Small intestine (tissue), 16 donors: Measurements from ENCODE around the gene ZBTB12. TPM values are rescaled to one million over a fixed set of nuclear protein-coding genes. Genes with fewer than 3 reads are reported as not detected.

Experiments used
- DNase-seq, 2 donors: peaks; one replicate each; pipeline versions ENCODE4 v3.0.0 to v3.0.0-alpha.2; 2013
- FAIRE-seq: peaks from 2 replicates; lab custom pipeline; 2012; peaks lifted over from hg19 to GRCh38; lab: Jason Lieb, UNC
- H3K27ac ChIP-seq, 3 donors: one replicate each; pipeline ENCODE4 v1.5.1; 2013; ENCODE audit warnings: low read length in 2 of 3, mild to moderate bottlenecking in 2 of 3, control low read depth in 1 of 3, inconsistent platforms in 1 of 3, low read depth in 1 of 3, moderate library complexity in 1 of 3
- H3K27me3 ChIP-seq, 3 donors: one replicate each; pipeline ENCODE4 v1.6.1; 2013; ENCODE audit warnings: low read length in 3 of 3, inconsistent platforms in 1 of 3; ENCODE audit not compliant: control insufficient read depth in 3 of 3, insufficient read depth in 3 of 3
- H3K36me3 ChIP-seq, 3 donors: one replicate each; pipeline ENCODE4 v1.6.1; 2013; ENCODE audit warnings: low read length in 3 of 3, inconsistent platforms in 1 of 3, low read depth in 1 of 3, mild to moderate bottlenecking in 1 of 3, moderate library complexity in 1 of 3; ENCODE audit not compliant: control insufficient read depth in 3 of 3, insufficient read depth in 2 of 3
- H3K4me1 ChIP-seq, 3 donors: one replicate each; pipeline ENCODE4 v1.6.1; 2013; ENCODE audit warnings: low read length in 2 of 3, inconsistent platforms in 1 of 3, low read depth in 1 of 3, mild to moderate bottlenecking in 1 of 3, moderate library complexity in 1 of 3; ENCODE audit not compliant: control insufficient read depth in 3 of 3, insufficient read depth in 2 of 3
- H3K4me3 ChIP-seq, 3 donors: one replicate each; pipeline ENCODE4 v1.5.1; 2013; ENCODE audit warnings: low read length in 3 of 3, control low read depth in 1 of 3, inconsistent platforms in 1 of 3, low read depth in 1 of 3, mild to moderate bottlenecking in 1 of 3, moderate library complexity in 1 of 3
- H3K9me3 ChIP-seq, 2 donors: one replicate each; pipeline ENCODE4 v1.6.1; 2013; ENCODE audit warnings: low read depth in 1 of 2, low read length in 1 of 2; ENCODE audit not compliant: control insufficient read depth in 2 of 2, insufficient read depth in 1 of 2
- WGBS, 3 donors: extraction: QIAGEN DNeasy Blood & Tissue Kit; methylation state at CpG; one replicate each; pipeline ENCODE4 v1.1.7; 2013; 5-methylcytosine and 5-hydroxymethylcytosine counted together
- long read RNA-seq, 10 donors: transcript quantifications; one replicate each; lab custom pipeline, GENCODE V29; 2026
- polyA plus RNA-seq, 4 donors: library from polyadenylated mRNA; stranded (reverse) in 3 of 4; unstranded in 1 of 4; fragments of 200-250 nt in 3 of 4; fragments of 120-200 nt in 1 of 4; gene quantifications; one replicate each; pipeline versions ENCODE4 v1.2.1 to v1.2.3, GENCODE V29; 2013
- donor health status: healthy with polysubstance abuse.
- donor health status: control.
- donor health status: control.
- donor health status: Bipolar disorder and iron deficiency.
- donor health status: healthy.

The ZBTB12 gene, protein sequence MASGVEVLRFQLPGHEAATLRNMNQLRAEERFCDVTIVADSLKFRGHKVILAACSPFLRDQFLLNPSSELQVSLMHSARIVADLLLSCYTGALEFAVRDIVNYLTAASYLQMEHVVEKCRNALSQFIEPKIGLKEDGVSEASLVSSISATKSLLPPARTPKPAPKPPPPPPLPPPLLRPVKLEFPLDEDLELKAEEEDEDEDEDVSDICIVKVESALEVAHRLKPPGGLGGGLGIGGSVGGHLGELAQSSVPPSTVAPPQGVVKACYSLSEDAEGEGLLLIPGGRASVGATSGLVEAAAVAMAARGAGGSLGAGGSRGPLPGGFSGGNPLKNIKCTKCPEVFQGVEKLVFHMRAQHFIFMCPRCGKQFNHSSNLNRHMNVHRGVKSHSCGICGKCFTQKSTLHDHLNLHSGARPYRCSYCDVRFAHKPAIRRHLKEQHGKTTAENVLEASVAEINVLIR
- polyA plus RNA-seq, result 10 to 100 TPM in 1 of 4 donors, 1 to 10 TPM in 3; 1.6 to 12.5 (median 5.2) TPM
- long read RNA-seq, donor 1, transcript ZBTB12-201 (2 exons, 1,875 nt), result major isoform, 6 of 6 reads
- long read RNA-seq, donor 1, partial matches to known transcripts, result 0 of 6 reads
- long read RNA-seq, donor 1, other reads (novel, unspliced or antisense), result 0 of 6 reads
- long read RNA-seq, donor 2, partial matches to known transcripts, result 5 of 8 reads
- long read RNA-seq, donor 2, other reads (novel, unspliced or antisense), result 0 of 8 reads
- long read RNA-seq, donor 3, partial matches to known transcripts, result 0 of 3 reads
- long read RNA-seq, donor 3, other reads (novel, unspliced or antisense), result 0 of 3 reads
- long read RNA-seq, donor 4, result 0 reads
- long read RNA-seq, donor 5, partial matches to known transcripts, result 0 of 1 reads
- long read RNA-seq, donor 5, other reads (novel, unspliced or antisense), result 0 of 1 reads
- long read RNA-seq, donor 6, partial matches to known transcripts, result 0 of 2 reads
- long read RNA-seq, donor 6, other reads (novel, unspliced or antisense), result 0 of 2 reads
- long read RNA-seq, donor 7, transcript ZBTB12-201 (2 exons, 1,875 nt), result major isoform, 5 of 5 reads
- long read RNA-seq, donor 7, partial matches to known transcripts, result 0 of 5 reads
- long read RNA-seq, donor 7, other reads (novel, unspliced or antisense), result 0 of 5 reads
- long read RNA-seq, donor 8, result 0 reads
- long read RNA-seq, donor 9, result 0 reads
- long read RNA-seq, donor 10, transcript ZBTB12-201 (2 exons, 1,875 nt), result major isoform, 5 of 5 reads
- long read RNA-seq, donor 10, partial matches to known transcripts, result 0 of 5 reads
- long read RNA-seq, donor 10, other reads (novel, unspliced or antisense), result 0 of 5 reads

DNA sequence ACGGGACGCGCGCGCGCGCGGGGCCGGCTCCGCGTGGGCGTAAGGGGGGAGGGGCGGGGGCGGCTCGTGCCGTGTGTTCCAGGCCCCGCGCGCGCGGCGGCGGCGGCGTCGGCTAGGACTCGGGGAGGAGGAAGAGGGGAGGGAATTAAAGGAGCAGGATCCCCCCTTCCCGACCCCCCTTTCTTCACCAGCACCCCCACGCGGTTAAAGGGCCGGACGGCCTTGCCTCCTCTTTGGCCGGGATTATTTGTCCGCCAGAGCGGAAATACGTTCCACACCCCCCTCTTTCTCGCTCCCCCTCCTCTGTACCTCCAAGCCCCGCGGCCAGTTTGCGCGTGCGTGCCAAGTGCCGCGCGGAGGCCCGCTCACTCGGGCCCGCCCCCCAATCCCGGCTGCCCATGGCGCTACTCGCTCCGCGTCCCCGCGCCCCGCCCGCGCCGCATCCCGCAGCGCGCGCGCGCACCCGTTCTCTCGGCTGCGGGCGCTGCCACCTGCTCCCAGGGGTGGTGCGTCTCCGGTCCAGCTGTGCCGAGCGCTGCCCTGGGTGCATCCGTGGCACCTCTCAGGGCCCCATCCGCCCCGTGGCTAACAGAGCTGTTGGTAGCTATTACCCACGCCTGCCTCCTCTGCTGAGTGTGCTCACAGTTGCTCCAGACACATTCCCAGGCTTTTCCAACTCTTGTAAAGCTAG, at the start of gene ZBTB12:
Gene ZBTB12 (minus strand): TSS at position 134 of the 691 bp plus-strand sequence. CDS start 781 bp downstream, outside the sequence.
- FAIRE-seq (no peak), DNase-seq (peak; percentile 89 to 98)
- Histone ChIP-seq H3K4me3 (peak within 1 kb of the TSS; percentile 53 to 72 (median 58)), H3K27me3 (peaks cover 0 to 6% (median 0%) of the 10 kb centered on the region in 3 donors), H3K27ac (peak within 1 kb of the TSS; percentile 81 to 95 (median 94)), H3K9me3 (no peaks in the 10 kb centered on the region), H3K4me1 (peaks cover 0 to 28% (median 3%) of the 10 kb centered on the region in 3 donors), H3K36me3 (peaks cover 0 to 8% (median 0%) of the 10 kb centered on the region in 3 donors)
- WGBS, 3 donors, result 0 to 1% (median 1%) methylated on average over 36 to 77 of the region's 77 CpGs

DNA sequence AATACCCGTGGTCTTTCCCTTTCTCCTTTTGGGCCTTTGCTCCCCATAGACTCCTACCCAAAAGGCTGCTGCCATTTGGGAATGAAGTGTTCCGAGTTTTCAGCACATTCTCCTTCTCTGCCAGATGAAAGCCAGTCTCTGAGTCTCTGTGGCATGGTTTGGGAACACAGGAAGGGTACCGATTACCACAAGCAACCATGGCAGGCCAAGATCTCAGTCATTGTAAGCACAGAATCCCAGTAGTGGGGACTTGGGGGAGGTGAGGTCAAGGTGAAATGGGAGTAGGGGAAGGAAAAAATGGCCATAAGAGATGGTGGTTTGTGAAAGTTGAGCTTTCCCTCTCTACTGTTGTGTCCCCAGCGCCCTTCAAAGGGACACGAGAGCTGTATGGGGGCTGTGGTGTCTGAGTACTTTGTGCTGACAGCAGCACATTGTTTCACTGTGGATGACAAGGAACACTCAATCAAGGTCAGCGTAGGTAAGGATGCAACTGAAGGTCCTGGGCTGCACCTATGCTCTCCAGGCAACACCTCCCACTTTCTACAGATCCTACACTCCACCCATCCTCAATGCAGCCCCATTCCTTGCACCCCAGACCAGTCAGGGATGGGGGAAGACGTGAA, 48.2 kb upstream of the ZBTB12 start:
- FAIRE-seq, result no peak
- peaks cover 0 to 16% (median 1%) of the 10 kb centered on the region in 3 donors for H3K4me1 ChIP-seq
- no peaks in the 10 kb centered on the region for H3K9me3 ChIP-seq
- no peak overlapping the region for H3K4me3 ChIP-seq
- no peak overlapping the region for H3K27ac ChIP-seq
- DNase-seq, result no peak
- H3K27me3 ChIP-seq, result no peaks in the 10 kb centered on the region
- H3K36me3 ChIP-seq, result peaks cover 11 to 48% (median 12%) of the 10 kb centered on the region in 3 donors
- WGBS, 3 donors, result 80 to 92% (median 90%) methylated on average over 7 of the region's 7 CpGs

GRCh38 chr6:31948753-31949413, 47.0 kb upstream of the ZBTB12 start:
- 78 to 87% (median 83%) methylated on average over 6 of the region's 6 CpGs for WGBS, 3 donors
- peaks cover 0 to 22% (median 4%) of the 10 kb centered on the region in 3 donors for H3K4me1 ChIP-seq
- DNase-seq, result no peak
- no peaks in the 10 kb centered on the region for H3K9me3 ChIP-seq
- FAIRE-seq, result no peak
- no peak overlapping the region for H3K27ac ChIP-seq
- no peaks in the 10 kb centered on the region for H3K27me3 ChIP-seq
- H3K4me3 ChIP-seq, result no peak overlapping the region
- H3K36me3 ChIP-seq, result peaks cover under 1 to 36% (median 6%) of the 10 kb centered on the region in 3 donors

DNA sequence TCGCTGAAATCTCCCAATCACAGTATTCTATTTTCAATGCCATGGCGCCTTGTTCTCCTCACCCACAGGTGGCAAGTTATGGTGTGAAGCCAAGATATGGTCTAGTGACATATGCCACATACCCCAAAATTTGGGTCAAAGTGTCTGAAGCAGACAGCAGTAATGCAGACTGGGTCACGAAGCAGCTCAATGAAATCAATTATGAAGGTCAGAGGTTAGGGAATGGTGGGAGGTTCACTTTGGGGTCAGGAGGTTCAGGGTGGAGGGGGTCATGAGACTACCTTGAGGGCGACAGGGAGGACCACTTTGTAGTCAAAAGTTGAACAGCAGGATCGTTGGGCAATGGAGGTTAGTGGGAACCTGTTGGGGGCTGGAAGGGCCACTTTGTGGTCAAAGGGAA, 46.4 kb upstream of the ZBTB12 start:
- no peak overlapping the region for H3K4me3 ChIP-seq

GRCh38 chr6:31947864-31948263, 46.0 kb upstream of the ZBTB12 start:
- 91 to 94% (median 91%) methylated on average over 4 of the region's 4 CpGs for WGBS, 3 donors
- no peak for DNase-seq
- Histone ChIP-seq H3K4me1 (peaks cover 0 to 24% (median 4%) of the 10 kb centered on the region in 3 donors), H3K27ac (no peak overlapping the region), H3K36me3 (peaks cover 0 to 28% (median 0%) of the 10 kb centered on the region in 3 donors), H3K9me3 (no peaks in the 10 kb centered on the region), H3K27me3 (no peaks in the 10 kb centered on the region), H3K4me3 (no peak overlapping the region)
- FAIRE-seq, result no peak

More for the DNA sequence above, 46.4 kb upstream of the ZBTB12 start:
- WGBS, 3 donors, result 74 to 83% (median 81%) methylated on average over 5 of the region's 5 CpGs
- Histone ChIP-seq H3K27me3 (no peaks in the 10 kb centered on the region), H3K4me1 (peaks cover 0 to 22% (median 4%) of the 10 kb centered on the region in 3 donors), H3K27ac (no peak overlapping the region), H3K36me3 (peaks cover 0 to 31% (median under 1%) of the 10 kb centered on the region in 3 donors), H3K9me3 (no peaks in the 10 kb centered on the region)
- FAIRE-seq, result no peak
- no peak for DNase-seq

- Histone ChIP-seq H3K27me3 (no peaks in the 10 kb centered on the region), H3K36me3 (peaks cover 0 to 24% (median 0%) of the 10 kb centered on the region in 3 donors), H3K9me3 (no peaks in the 10 kb centered on the region), H3K4me3 (no peak overlapping the region), H3K4me1 (peaks cover 0 to 31% (median 4%) of the 10 kb centered on the region in 3 donors), H3K27ac (no peak overlapping the region)
- no peak for DNase-seq
- FAIRE-seq, result no peak
- 90 to 92% (median 91%) methylated on average over 24 of the region's 24 CpGs for WGBS, 3 donors
Observed at GRCh38 chr6:31947070-31947675, 45.3 kb upstream of the ZBTB12 start.
